Activated CD4-positive, alpha-beta memory T cell treated with anti-CD3 and anti-CD28 coated beads for 36 hours (primary cell): ENCODE measurements around the gene ENTPD6. TPM values are rescaled to one million over a fixed set of nuclear protein-coding genes. Genes with fewer than 3 reads are reported as not detected.

Experiments
- CTCF ChIA-PET: fragments of 350-600 bp; sonication (Branson Sonifier 250); formaldehyde crosslinking; loops from one replicate; lab custom pipeline; 2021; ENCODE audit warnings: antibody characterized with exemption, inconsistent platforms; lab: Charles Lee
- POLR2A ChIA-PET: fragments of 350-600 bp; sonication (Branson Sonifier 250); formaldehyde crosslinking; loops from one replicate; lab custom pipeline; 2021; ENCODE audit warnings: antibody characterized with exemption; lab: Charles Lee
- DNase-seq: peaks from one replicate; pipeline ENCODE4 v3.0.0-alpha.2; 2020
- H3K27ac Mint-ChIP-seq: one replicate; pipeline ENCODE4 v1.8.0; 2021; ENCODE audit warnings: mixed read lengths
- H3K27me3 Mint-ChIP-seq: one replicate; pipeline ENCODE4 v1.8.0; 2021; ENCODE audit warnings: mixed read lengths
- H3K36me3 Mint-ChIP-seq: one replicate; pipeline ENCODE4 v1.8.0; 2021; ENCODE audit warnings: mixed read lengths
- H3K4me1 Mint-ChIP-seq: one replicate; pipeline ENCODE4 v1.8.0; 2021; ENCODE audit warnings: low read depth, mixed read lengths
- H3K4me3 Mint-ChIP-seq: one replicate; pipeline ENCODE4 v1.8.0; 2021; ENCODE audit warnings: mild to moderate bottlenecking, mixed read lengths
- H3K9me3 Mint-ChIP-seq: one replicate; pipeline ENCODE4 v1.8.0; 2021; ENCODE audit warnings: mixed read lengths
- intact Hi-C: fragments of 100-400 bp; cut with micrococcal nuclease; formaldehyde crosslinking; loops from one replicate; pipeline ENCODE4 v1.15.1; 2023
- total RNA-seq, 2 experiments: library from RNA; stranded (reverse); gene quantifications; one replicate each; pipeline ENCODE4 v1.2.3, GENCODE V29; 2021

ENTPD6 gene
- 10 to 100 TPM; 48.5 to 51.0 TPM for total RNA-seq

DNA sequence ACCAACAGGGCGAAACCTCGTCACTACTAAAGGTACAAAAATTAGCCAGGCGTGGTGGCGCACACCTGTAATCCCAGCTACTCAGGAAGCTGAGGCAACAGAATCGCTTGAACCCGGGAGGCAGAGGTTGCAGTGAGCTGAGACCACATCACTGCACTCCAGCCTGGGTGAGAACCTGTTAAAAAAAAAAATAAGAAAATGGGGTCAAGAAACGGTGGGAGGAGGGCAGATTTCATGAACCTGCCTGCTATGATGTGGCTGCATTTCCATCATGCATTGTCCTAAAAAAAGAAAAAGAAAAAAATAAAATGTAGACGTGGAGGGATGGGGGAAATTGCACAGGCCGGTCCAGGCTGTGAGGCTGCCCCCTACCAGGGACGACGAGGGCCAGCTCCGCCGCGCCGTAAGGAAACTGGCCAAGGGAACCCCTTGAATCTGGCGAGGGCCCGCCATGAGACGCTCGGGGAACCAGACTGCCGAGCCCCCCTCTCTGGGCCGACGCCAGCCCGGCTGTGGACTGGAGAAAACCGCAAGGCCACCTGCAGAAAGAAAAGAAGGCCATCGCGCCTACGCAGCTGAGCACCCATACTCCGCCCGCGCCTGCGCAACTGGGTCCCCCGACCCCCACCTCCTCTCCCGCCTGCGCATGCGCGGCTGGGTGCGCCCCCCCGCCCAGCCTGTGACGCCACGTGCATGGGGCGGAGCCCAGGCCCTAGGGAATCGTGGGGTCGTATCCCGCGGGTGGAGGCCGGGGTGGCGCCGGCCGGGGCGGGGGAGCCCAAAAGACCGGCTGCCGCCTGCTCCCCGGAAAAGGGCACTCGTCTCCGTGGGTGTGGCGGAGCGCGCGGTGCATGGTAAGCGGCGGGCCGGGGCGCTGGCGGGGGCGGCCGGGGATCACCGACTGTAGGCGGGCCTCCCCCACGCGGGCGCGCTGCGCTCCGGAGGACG is at the start of gene ENTPD6:
TSS of gene ENTPD6 (plus strand) at position 699 of the 948 bp plus-strand sequence. CDS start 10,825 bp downstream, outside the sequence.
- peak within 1 kb of the TSS; percentile 73 for H3K27ac Mint-ChIP-seq
- peaks cover 2% of the 10 kb centered on the region for H3K36me3 Mint-ChIP-seq
- CTCF ChIA-PET = interaction anchor here (0.5 to 1.5 kb wide), 5 partner anchors 9 to 275 kb away, joined by 3 to 5 read pairs (median 3); partner anchors contain the start of gene PYGB
- DNase-seq = peak; percentile 93
- H3K4me3 Mint-ChIP-seq = peak within 1 kb of the TSS; percentile 89
- H3K9me3 Mint-ChIP-seq = no peaks in the 10 kb centered on the region
- no peaks in the 10 kb centered on the region for H3K27me3 Mint-ChIP-seq
- H3K4me1 Mint-ChIP-seq = peaks cover 40% of the 10 kb centered on the region
- intact Hi-C loops = loop anchor here (1.0 to 5.0 kb wide), 4 partner anchors 48 to 212 kb away; partner anchors contain the start of genes APMAP, GINS1 and PYGB
- POLR2A ChIA-PET = interaction anchor here (1.3 kb wide), 1 partner anchor 104 kb away, joined by 4 read pairs; no protein-coding TSS in a partner anchor

DNA sequence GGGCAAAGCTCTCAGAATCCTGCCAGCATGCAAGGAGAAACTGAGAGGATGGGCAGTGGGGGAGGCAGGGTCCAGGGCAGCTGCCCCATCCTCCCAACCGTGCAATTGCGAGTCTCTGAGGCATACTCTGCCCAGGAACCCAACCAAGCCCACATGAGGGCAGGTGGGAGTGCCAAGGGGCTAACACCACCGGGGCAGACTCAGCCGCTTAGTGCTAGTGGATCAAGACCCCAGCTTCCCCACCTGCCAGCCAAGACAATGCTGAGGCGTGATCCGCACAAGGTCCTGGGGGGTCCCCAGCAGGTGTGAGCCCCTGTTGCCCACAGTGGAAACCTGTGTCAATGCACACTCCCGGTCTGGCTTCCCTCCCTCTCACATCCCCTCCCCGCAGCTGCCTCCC is 48.5 kb upstream of the ENTPD6 start:
- Mint-ChIP-seq H3K4me1 (peaks cover 6% of the 10 kb centered on the region), H3K36me3 (peaks cover 1% of the 10 kb centered on the region), H3K27ac (no peak overlapping the region), H3K4me3 (no peak overlapping the region), H3K9me3 (no peaks in the 10 kb centered on the region), H3K27me3 (peaks cover 9% of the 10 kb centered on the region)
- no peak for DNase-seq
- ChIA-PET POLR2A (no interaction called here), CTCF (interaction anchor here (1.3 kb wide), 1 partner anchor 29 kb away, joined by 3 read pairs; no protein-coding TSS in a partner anchor)
- intact Hi-C loops = loop anchor here (5.0 kb wide), 1 partner anchor 50 kb away; the partner anchor contains the start of gene ENTPD6

DNA sequence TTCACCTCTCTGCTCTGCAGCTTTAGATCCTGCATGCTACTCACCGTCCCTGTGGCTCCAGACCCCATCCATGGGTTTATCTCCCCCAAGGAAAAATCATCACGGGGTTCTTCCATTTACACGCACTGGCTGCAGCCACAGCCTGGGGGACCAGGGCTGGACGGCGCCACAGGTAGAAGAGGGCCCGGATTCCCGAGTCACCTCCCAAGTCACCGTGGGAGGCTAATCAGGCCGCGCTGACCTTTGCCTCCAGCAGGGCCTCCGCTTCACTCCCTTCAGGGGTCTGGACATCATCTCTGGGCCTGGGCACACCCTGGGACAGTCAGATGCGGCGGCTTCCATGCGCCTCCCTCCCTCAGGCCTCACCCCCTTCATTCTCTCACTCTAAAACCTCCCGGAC is 47.8 kb upstream of the ENTPD6 start:
- Mint-ChIP-seq H3K36me3 (peaks cover 1% of the 10 kb centered on the region), H3K27ac (no peak overlapping the region), H3K9me3 (no peaks in the 10 kb centered on the region), H3K4me1 (peaks cover 6% of the 10 kb centered on the region), H3K27me3 (peaks cover 9% of the 10 kb centered on the region), H3K4me3 (no peak overlapping the region)
- CTCF ChIA-PET = interaction anchor here (1.3 kb wide), 1 partner anchor 30 kb away, joined by 3 read pairs; no protein-coding TSS in a partner anchor
- intact Hi-C loops = loop anchor here (5.0 kb wide), 1 partner anchor 50 kb away; the partner anchor contains the start of gene ENTPD6
- DNase-seq = no peak
- POLR2A ChIA-PET = no interaction called here

DNA sequence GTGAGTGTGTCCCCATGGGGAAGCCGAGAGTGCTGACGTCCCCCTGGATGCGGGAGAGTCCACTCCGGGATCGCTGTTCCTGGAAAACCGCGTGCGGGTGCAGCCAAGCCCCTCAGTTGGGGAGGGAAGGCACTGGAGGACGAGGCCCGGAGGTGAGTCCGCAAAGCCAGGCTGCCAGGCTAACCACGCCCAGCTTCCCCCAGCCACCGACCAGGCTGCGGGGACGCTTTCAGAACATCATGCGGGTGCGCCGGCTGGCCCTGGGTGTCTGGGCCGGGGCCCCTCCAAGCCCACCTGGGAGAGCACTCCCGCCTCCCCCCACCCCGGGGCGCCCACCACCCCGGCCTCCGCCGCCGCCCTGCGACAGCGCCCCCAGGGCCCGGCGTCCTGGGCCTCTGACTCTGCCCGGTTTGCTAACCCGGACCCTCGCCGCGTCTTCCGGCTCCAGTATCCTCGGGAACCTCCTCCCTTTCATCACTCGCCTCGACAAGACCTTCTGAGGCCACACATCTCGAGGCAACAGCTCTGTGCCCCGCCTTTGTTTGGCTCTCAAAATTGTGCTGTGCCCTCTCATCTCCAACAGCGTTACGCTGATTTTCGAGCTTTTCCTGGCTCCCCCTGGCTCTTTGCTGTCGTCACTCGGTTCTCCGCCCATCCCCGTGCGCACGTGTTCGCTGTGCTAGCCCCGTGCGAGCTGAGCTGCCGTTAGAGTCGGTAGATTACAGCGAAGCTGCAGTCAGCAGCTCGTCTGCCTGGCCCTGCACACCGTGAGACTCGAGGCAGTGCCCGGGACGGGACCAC is 47.1 kb upstream of the ENTPD6 start:
- intact Hi-C loops = loop anchor here (5.0 kb wide), 1 partner anchor 49 kb away; the partner anchor contains the start of gene ENTPD6
- H3K27me3 Mint-ChIP-seq = peaks cover 9% of the 10 kb centered on the region
- peaks cover 1% of the 10 kb centered on the region for H3K36me3 Mint-ChIP-seq
- H3K27ac Mint-ChIP-seq = no peak overlapping the region
- ChIA-PET POLR2A (interaction anchor here (0.7 kb wide), 1 partner anchor 173 kb away, joined by 3 read pairs; no protein-coding TSS in a partner anchor), CTCF (interaction anchor here (0.5 to 1.6 kb wide), 3 partner anchors 9 to 26 kb away, joined by 3 to 7 read pairs (median 5); no protein-coding TSS in a partner anchor)
- peaks cover 6% of the 10 kb centered on the region for H3K4me1 Mint-ChIP-seq
- H3K4me3 Mint-ChIP-seq = peak overlapping the region; percentile 78
- no peaks in the 10 kb centered on the region for H3K9me3 Mint-ChIP-seq
- DNase-seq = peak; percentile 75

DNA sequence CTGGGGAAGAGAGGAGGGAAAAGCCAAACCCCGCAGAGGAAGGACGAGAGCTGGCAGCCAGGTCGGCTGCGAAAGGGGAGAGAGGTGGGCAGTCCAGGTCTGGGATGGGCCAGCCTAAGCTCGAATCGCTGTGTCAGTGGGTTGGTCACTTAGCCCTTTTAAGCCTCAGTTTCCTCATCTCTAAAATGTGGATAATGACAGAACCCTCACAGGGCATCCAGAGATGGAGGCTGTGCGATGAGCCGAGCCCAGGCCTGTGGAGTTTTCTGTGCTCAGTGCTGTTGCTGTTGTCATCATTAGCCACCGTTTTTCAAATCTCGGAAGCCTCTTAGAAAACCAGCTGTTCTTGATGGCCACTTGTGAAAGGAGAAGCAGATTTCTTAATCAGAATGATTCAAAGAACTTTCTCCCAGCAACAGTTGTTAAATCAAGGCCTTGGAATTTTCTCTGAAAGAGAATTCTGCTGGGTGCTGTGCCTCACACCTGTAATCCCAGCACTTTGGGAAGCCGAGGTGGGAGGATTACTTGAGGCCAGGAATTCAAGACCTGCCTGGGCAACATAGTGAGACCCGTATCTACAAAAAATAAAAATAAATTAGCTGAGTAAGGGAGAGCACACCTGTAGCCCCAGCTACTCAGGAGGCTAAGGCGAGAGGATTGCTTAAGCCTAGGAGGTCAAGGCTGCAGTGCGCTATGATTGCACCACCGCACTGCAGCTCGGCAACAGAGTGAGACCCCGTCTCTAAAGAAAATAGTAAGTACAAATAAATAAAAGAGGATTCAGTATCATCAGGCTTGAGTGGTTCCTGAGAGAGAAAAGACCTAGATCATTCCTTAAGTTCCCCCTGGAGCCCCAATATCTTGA is 46.3 kb upstream of the ENTPD6 start:
- DNase-seq = no peak
- peak overlapping the region; percentile 78 for H3K4me3 Mint-ChIP-seq
- H3K9me3 Mint-ChIP-seq = no peaks in the 10 kb centered on the region
- peaks cover 1% of the 10 kb centered on the region for H3K36me3 Mint-ChIP-seq
- POLR2A ChIA-PET = interaction anchor here (0.7 kb wide), 1 partner anchor 172 kb away, joined by 3 read pairs; no protein-coding TSS in a partner anchor
- peaks cover 9% of the 10 kb centered on the region for H3K27me3 Mint-ChIP-seq
- intact Hi-C loops = loop anchor here (5.0 kb wide), 1 partner anchor 48 kb away; the partner anchor contains the start of gene ENTPD6
- H3K27ac Mint-ChIP-seq = no peak overlapping the region
- peaks cover 6% of the 10 kb centered on the region for H3K4me1 Mint-ChIP-seq
- CTCF ChIA-PET = interaction anchor here (0.8 to 1.6 kb wide), 2 partner anchors 10 to 11 kb away, joined by 3 to 7 read pairs; no protein-coding TSS in a partner anchor

DNA sequence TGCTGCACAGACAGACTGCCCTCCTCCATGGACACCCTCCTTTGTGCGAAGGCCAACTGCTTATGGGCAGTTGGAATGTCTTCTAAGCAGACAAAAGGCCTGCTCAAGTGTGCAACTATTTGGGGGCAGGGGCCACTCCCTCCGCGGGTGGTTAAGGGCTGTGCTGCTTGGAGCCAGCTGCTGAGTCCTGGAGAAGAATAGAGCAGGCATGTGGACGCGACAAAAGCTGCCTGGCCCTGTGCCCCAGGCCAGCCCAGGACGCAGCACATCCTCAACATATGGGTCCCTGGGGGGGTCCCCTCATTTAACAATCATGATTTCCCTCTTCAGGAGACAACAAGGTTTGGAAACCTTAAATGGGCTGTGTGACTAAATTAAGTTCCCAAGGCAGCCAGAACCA is 45.5 kb upstream of the ENTPD6 start:
- Mint-ChIP-seq H3K4me1 (peaks cover 6% of the 10 kb centered on the region), H3K27me3 (peaks cover 9% of the 10 kb centered on the region), H3K36me3 (peaks cover 1% of the 10 kb centered on the region), H3K4me3 (no peak overlapping the region), H3K9me3 (no peaks in the 10 kb centered on the region), H3K27ac (no peak overlapping the region)
- no peak for DNase-seq
- POLR2A ChIA-PET = no interaction called here
- CTCF ChIA-PET = no interaction called here
- intact Hi-C loops = no loop called here

DNA sequence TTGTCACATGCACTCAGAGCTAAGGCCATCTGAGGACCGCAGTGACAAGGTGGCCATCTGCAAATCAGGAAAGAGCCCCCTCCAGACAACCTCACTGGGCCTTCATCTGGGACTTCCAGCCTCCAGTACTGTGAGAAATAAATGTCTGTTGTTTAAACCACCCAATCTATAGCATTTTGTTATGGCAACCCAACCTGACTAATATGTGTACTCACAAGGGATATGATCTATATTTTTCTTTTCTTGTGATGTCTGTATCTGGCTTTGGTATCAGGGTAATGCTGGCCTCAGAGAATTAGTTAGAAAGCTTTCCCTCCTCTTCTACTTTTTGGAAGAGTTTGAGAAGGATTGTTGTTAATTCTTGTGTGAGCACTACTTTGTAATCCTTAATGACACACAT is 37.5 kb upstream of the ENTPD6 start:
- H3K27ac Mint-ChIP-seq = no peak overlapping the region
- POLR2A ChIA-PET = no interaction called here
- intact Hi-C loops = no loop called here
- H3K9me3 Mint-ChIP-seq = no peaks in the 10 kb centered on the region
- no peak overlapping the region for H3K4me3 Mint-ChIP-seq
- H3K27me3 Mint-ChIP-seq = peaks cover 9% of the 10 kb centered on the region
- no peaks in the 10 kb centered on the region for H3K36me3 Mint-ChIP-seq
- no peak for DNase-seq
- H3K4me1 Mint-ChIP-seq = peaks cover 21% of the 10 kb centered on the region
- CTCF ChIA-PET = no interaction called here

DNA sequence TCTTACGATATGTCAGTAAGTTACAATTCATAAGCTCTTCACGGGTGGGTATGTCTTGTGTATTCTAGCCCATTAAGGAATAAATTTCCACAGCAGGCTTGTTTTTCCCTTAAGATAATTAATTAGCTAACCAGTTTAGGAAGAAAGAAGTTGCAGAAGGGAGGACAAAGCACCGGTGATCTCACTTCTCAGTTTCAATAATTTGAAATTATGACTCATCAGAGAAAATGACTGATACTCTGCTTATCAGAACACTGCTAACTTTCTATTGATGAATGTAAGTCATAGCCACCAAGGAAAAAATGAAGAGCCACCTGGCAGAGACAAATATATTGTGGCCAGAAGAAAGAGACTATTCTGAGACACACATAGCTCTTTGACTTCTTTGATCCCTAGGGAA is 35.0 kb upstream of the ENTPD6 start:
- no peak for DNase-seq
- Mint-ChIP-seq H3K9me3 (peaks cover 2% of the 10 kb centered on the region), H3K36me3 (no peaks in the 10 kb centered on the region), H3K4me3 (no peak overlapping the region), H3K27ac (peak overlapping the region; percentile 19), H3K4me1 (peaks cover 21% of the 10 kb centered on the region), H3K27me3 (peaks cover 13% of the 10 kb centered on the region)
- ChIA-PET POLR2A (interaction anchor here (0.6 kb wide), 2 partner anchors 63 to 198 kb away, joined by 3 to 4 read pairs; no protein-coding TSS in a partner anchor), CTCF (interaction anchor here (0.7 to 1.9 kb wide), 3 partner anchors 12 to 70 kb away, joined by 3 to 7 read pairs (median 3); no protein-coding TSS in a partner anchor)
- intact Hi-C loops = loop anchor here (5.0 kb wide), 1 partner anchor 388 kb away; no protein-coding TSS in a partner anchor

DNA sequence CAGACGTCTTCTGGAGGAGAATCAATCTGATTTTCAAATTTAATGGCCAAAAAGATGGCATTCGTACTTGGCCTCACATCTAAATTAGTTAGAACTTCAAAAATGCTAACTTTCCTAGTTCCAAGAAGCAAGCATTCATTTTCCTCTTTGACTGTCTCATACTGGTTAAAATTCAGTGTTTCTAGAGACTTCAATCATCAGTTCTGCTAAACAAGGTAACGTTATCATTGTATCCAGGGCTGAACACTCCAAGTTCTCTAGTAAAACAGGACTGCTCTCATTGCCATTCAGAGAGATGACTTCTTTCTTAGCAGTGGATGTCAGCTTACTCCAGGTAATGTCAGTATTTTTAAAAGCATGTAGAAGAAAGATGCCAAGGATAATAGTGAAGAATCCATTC is 34.6 kb upstream of the ENTPD6 start:
- Mint-ChIP-seq H3K36me3 (no peaks in the 10 kb centered on the region), H3K27me3 (peaks cover 13% of the 10 kb centered on the region), H3K4me3 (no peak overlapping the region), H3K9me3 (peaks cover 2% of the 10 kb centered on the region), H3K4me1 (peaks cover 21% of the 10 kb centered on the region), H3K27ac (peak overlapping the region; percentile 19)
- intact Hi-C loops = loop anchor here (5.0 kb wide), 1 partner anchor 389 kb away; no protein-coding TSS in a partner anchor
- no peak for DNase-seq
- ChIA-PET CTCF (interaction anchor here (0.7 to 1.9 kb wide), 2 partner anchors 12 to 18 kb away, joined by 3 to 7 read pairs; no protein-coding TSS in a partner anchor), POLR2A (interaction anchor here (0.6 kb wide), 1 partner anchor 199 kb away, joined by 3 read pairs; no protein-coding TSS in a partner anchor)

DNA sequence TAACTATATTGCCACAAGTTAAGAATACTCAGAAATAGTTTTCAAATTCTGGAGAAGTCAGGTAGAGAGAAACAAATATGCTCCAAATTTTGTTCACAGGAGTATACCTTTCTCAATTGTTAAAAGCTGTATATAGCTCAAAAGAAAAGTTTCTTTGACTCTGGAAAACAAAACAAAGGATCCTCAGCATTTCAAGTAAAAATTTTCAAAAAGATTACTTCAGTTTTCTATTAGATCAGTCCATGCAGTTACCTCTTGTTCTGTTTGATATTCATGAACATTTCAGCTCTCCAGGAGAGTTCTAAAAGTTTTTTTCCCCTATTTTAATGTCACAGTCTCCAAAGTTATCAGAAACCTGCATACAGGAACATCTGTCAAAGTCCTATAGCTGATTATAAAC is 30.4 kb upstream of the ENTPD6 start:
- Mint-ChIP-seq H3K4me1 (peaks cover 16% of the 10 kb centered on the region), H3K9me3 (peaks cover 2% of the 10 kb centered on the region), H3K4me3 (no peak overlapping the region), H3K27me3 (peaks cover 15% of the 10 kb centered on the region), H3K36me3 (no peaks in the 10 kb centered on the region), H3K27ac (no peak overlapping the region)
- intact Hi-C loops = no loop called here
- POLR2A ChIA-PET = no interaction called here
- no peak for DNase-seq
- CTCF ChIA-PET = interaction anchor here (2.2 kb wide), 1 partner anchor 13 kb away, joined by 7 read pairs; no protein-coding TSS in a partner anchor
